GM21423 (cell line): ENCODE measurements around the gene DIP2C.

ENCODE experiments used
- ATAC-seq: cut with Tn5 transposase; IDR thresholded peaks from one replicate; pipeline ENCODE4 v1.9.1; 2021; ENCODE audit warnings: mild to moderate bottlenecking, moderate library complexity; ENCODE audit not compliant: unreplicated experiment

The DIP2C gene

GRCh38 chr10:560314-560992 lies 129.0 kb downstream of the DIP2C start:
- no peak for ATAC-seq

GRCh38 chr10:559767-560047 lies 129.8 kb downstream of the DIP2C start:
- no peak for ATAC-seq

- ATAC-seq = no peak
Observed at GRCh38 chr10:558891-559766, 130.3 kb downstream of the DIP2C start.

GRCh38 chr10:558364-558763 lies 131.1 kb downstream of the DIP2C start:
- no peak for ATAC-seq

- no peak for ATAC-seq
Observed at GRCh38 chr10:557792-558328, 131.6 kb downstream of the DIP2C start.

GRCh38 chr10:556971-557637 lies 132.4 kb downstream of the DIP2C start:
- no peak for ATAC-seq

GRCh38 chr10:555682-556350 lies 133.7 kb downstream of the DIP2C start:
- ATAC-seq = no peak

GRCh38 chr10:555281-555680 lies 134.2 kb downstream of the DIP2C start:
- no peak for ATAC-seq

- ATAC-seq = no peak
Observed at GRCh38 chr10:554182-554848, 135.2 kb downstream of the DIP2C start.

GRCh38 chr10:553233-553632 lies 136.2 kb downstream of the DIP2C start:
- no peak for ATAC-seq

- ATAC-seq = no peak
Observed at GRCh38 chr10:552679-553078, 136.8 kb downstream of the DIP2C start.

GRCh38 chr10:551373-552252 lies 137.9 kb downstream of the DIP2C start:
- ATAC-seq = no peak

GRCh38 chr10:550665-551372 lies 138.6 kb downstream of the DIP2C start:
- ATAC-seq = no peak

- ATAC-seq = no peak
Observed at GRCh38 chr10:549391-549790, 140.1 kb downstream of the DIP2C start.

- no peak for ATAC-seq
Observed at GRCh38 chr10:548238-548901, 141.1 kb downstream of the DIP2C start.

GRCh38 chr10:547591-548081 lies 141.8 kb downstream of the DIP2C start:
- no peak for ATAC-seq

GRCh38 chr10:546971-547590 lies 142.4 kb downstream of the DIP2C start:
- ATAC-seq = no peak

- ATAC-seq = no peak
Observed at GRCh38 chr10:546451-546850, 143.0 kb downstream of the DIP2C start.
